GM21528 (cell line): ENCODE measurements around the gene PLCG2.
"Not testable (repeated sequence)": the region's sequence is repeated elsewhere in the genome, so short reads cannot be mapped to it uniquely, and the experiment has no call there.

Source experiments
- ATAC-seq: cut with Tn5 transposase; IDR thresholded peaks from one replicate; pipeline ENCODE4 v1.9.1; 2021; ENCODE audit warnings: mild to moderate bottlenecking, moderate library complexity; ENCODE audit not compliant: unreplicated experiment, low FRiP score

The PLCG2 gene

DNA sequence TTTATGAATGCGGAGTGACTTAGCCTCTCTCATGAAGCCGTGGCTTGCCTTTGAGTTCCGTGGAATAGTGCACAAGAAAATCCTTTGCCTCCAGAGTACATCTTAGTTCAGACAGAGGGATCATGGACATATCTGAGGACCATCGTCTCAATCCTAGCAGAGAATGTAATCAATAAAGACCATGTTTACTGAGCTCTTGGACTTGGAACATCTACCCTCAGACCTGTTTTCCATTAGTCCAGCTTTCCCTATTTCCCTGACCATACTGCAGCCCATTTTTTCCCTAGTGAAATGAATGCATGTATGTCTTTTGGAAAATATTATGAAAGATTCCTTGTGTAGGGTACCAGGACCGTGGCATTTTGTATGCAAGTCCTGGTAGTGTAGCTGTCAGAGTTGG is 90.2 kb downstream of the PLCG2 start:
- no peak for ATAC-seq

- ATAC-seq = no peak
Measured at GRCh38 chr16:81873206-81873605, 94.1 kb downstream of the PLCG2 start.

- ATAC-seq = no peak
Measured at GRCh38 chr16:81873843-81874752, 95.0 kb downstream of the PLCG2 start.

- ATAC-seq = no peak
Measured at GRCh38 chr16:81875461-81875860, 96.4 kb downstream of the PLCG2 start.

GRCh38 chr16:81876273-81876900 is 97.3 kb downstream of the PLCG2 start:
- no peak for ATAC-seq

DNA sequence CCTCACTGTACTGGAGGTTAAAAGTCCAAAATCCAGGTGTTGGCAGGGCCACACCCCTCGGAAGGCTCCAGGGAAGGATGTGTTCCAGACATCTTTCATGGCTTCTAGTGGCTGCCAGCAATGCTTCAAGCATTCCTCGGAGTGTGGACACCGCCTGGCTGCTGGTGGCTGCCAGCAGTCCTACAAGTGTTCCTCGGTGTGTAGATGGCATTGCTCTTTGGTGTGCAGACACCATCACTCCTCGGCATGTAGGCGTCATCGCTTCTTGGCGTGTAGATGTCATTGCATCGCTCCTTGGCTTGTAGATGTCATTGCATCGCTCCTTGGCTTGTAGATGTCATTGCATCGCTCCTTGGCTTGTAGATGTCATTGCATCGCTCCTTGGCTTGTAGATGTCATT is 98.4 kb downstream of the PLCG2 start:
- not testable (repeated sequence) for ATAC-seq

- no peak for ATAC-seq
Measured at GRCh38 chr16:81878529-81878928, 99.4 kb downstream of the PLCG2 start.

- ATAC-seq = no peak
Measured at GRCh38 chr16:81879625-81880024, 100.5 kb downstream of the PLCG2 start.

- ATAC-seq = no peak
Measured at GRCh38 chr16:81880816-81881215, 101.7 kb downstream of the PLCG2 start.

GRCh38 chr16:81881228-81881627 is 102.1 kb downstream of the PLCG2 start:
- no peak for ATAC-seq

DNA sequence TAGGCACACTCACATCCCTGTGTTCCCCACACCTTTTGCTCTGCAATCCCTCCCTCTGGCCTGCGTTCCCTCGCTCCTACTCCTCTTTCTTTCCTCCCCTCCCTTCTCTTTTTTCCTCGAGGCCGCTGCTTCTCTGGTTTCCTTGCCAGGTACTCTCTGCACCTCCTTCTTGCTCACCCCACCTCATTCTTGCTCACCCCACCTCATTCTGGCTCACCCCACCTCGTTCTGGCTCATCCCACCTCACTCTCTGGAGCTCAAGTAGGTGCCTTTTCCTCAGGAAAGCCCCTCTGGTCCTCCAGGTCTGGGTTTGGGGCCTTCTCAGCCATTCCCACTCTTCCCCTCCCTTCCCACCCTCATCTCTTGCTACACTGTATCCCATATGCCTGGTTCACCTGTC is 103.5 kb downstream of the PLCG2 start:
- ATAC-seq = no peak

- ATAC-seq = no peak
Measured at GRCh38 chr16:81883235-81883634, 104.1 kb downstream of the PLCG2 start.

DNA sequence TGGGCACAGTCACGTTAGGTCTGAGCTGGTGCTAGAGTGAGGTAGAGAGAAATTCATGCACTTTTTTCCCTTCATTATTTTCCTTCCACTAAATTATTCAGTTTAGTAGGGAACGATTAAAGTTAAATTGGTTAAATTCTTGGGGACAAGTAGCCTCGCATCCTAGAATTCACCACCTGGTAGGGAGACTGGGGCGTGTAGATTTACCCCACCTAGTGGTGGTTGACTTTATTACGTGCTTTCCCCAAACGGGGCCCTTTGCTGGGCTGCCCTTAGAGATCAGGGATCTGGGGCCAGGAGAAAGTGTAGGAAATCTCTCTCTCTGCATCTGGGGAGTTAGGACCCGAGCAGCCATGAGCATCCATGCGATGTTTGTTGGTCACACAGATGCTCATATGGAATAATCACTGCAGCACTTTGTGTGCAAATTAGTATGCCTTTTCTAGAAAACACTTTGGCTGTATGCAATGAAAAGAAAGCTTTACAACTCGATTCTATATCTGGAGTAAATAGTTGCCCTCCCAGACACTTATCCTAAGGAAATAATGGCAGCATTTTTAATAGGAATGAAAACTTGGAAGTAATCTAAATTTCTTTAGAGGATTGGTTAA is 107.0 kb downstream of the PLCG2 start:
- no peak for ATAC-seq

GRCh38 chr16:81888520-81889394 is 109.7 kb downstream of the PLCG2 start:
- no peak for ATAC-seq

GRCh38 chr16:81891736-81892364 is 112.8 kb downstream of the PLCG2 start:
- no peak for ATAC-seq

DNA sequence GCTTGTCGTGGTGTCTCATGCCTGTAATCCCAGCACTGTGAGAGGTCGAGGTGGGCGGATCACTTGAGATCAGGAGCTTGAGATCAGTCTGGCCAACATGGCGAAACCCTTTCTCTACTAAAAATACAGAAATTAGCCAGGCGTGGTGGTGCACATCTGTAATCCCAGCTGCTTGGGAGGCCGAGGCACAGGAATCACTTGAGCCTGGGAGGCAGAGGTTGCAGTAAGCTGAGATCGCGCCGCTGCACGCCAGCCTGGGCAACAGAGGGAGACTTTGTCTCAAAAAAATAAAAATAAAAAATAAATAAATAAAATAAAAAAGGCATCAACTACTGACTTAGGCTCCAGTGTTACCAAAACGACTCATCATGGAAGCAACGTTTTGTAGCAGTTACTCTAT is 115.5 kb downstream of the PLCG2 start:
- no peak for ATAC-seq

GRCh38 chr16:81896902-81897301 is 117.8 kb downstream of the PLCG2 start:
- no peak for ATAC-seq

GRCh38 chr16:81899601-81900000 is 120.5 kb downstream of the PLCG2 start:
- no peak for ATAC-seq

GRCh38 chr16:81900014-81900413 is 120.9 kb downstream of the PLCG2 start:
- ATAC-seq = no peak

DNA sequence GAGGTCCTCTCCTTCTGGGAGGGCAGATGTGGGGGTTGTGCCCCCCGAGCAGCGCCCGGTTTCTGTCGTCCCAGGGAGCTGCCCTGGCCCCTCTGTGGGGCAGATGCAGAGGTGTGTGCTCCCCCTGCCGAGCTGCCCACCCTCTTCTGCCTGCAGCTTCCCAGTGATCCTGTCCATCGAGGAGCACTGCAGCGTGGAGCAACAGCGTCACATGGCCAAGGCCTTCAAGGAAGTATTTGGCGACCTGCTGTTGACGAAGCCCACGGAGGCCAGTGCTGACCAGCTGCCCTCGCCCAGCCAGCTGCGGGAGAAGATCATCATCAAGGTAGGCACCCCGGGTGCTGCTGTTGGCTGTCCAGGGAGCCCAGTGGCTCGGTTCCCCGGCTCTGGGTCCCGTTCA is 121.4 kb downstream of the PLCG2 start:
- ATAC-seq = no peak
